HG03025 (cell line): ENCODE results near the gene SERBP1.
"Not testable (repeated sequence)": the region's sequence is repeated elsewhere in the genome, so short reads cannot be mapped to it uniquely, and the experiment has no call there.

Experiments used
- ATAC-seq: cut with Tn5 transposase; IDR thresholded peaks from one replicate; pipeline ENCODE4 v1.9.1; 2021; ENCODE audit warnings: mild to moderate bottlenecking, moderate library complexity; ENCODE audit not compliant: unreplicated experiment, low FRiP score

Gene SERBP1

DNA sequence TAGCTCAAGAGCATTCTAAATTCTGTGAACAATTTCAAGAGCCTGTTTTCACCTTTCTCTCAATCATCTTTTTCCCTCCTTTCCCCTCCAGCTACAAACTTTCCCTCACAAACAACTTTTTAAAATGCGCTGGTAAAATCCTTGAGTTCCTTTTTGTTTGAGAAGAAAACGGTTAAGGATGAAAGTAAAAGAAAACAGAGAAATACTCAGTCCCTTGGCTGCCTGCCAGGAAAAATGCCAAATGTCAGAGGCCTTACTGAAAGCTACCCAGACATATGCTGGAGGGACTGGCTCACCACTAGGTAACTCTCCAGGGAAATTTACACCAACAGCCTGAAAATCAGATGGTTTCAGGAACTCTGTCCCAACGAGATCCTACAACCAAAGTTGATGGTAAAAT, 11.0 kb upstream of the SERBP1 start:
- ATAC-seq = peak; percentile 50

DNA sequence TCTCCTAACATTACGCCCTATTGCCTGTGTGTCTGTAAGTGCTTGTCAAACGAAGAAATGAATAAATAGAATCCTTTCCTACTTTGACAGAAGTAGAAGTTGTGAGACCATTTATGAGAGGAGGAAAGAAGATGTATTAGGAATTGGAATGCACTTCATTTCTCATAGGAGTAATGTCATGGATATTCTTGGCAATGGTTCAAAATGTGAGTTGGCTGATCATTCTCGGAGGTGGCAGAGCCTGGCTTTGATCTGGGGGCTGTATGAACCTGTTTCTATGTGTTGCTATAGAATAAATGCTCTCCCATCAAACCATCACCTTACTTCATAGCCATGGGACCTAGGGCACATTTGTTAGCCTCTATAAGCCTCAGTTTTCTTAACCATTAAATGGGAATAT, 10.1 kb upstream of the SERBP1 start:
- no peak for ATAC-seq

GRCh38 chr1:67439277-67440029, 9.3 kb upstream of the SERBP1 start:
- no peak for ATAC-seq

- no peak for ATAC-seq
These were observed 7.8 kb upstream of the SERBP1 start for GRCh38 chr1:67437961-67438360.

- no peak for ATAC-seq
These were observed 6.4 kb upstream of the SERBP1 start for GRCh38 chr1:67436511-67437055.

DNA sequence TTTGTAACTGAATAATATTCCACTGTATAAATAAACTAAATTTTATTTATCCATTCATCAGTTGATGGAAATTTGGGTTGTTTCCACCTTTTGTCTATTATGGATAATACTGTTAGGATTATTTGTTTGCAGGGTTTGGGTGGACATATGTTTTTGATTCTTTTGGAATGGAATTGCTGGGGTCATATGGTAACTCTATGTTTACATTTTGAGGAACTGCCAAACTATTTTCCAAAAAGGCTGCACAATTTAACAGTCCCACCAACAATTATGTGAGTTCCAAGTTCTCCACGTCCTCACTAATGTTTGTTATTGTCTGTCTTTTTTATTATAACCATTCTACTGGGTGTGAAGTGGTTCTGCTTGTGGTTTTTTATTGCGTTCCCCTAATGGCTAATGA, 4.3 kb upstream of the SERBP1 start:
- no peak for ATAC-seq

GRCh38 chr1:67433837-67434236, 3.6 kb upstream of the SERBP1 start:
- no peak for ATAC-seq

GRCh38 chr1:67432745-67433144, 2.5 kb upstream of the SERBP1 start:
- no peak for ATAC-seq

- no peak for ATAC-seq
These were observed 1.8 kb upstream of the SERBP1 start for GRCh38 chr1:67431869-67432578.

DNA sequence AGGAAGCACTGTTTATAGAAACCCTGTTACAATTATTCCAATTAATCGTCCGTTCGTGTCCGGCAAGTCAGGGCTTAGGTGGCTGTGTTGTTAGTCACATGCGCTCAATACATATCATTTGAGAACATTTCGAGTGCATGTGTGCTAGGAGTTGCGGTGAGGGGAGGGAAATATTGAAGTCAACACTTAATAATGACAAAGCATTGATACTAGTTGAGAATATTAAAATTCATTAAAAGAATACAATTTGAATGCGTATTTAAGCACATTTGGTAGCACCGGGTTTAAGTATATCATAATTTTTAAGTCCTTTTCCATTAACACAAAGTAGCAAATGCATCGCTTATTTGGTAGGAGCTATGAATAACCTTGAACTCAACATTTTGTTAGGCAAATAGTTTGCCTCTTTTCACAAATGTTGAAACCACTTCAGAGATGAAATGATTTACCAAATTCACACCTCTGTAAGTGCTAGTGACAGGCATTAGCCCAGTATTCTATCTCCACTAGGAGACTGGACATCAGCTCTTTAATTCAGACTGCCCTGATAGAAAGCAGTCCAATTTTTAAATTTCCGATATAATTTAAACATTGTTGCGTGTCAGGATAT, 1.1 kb upstream of the SERBP1 start:
- no peak for ATAC-seq

DNA sequence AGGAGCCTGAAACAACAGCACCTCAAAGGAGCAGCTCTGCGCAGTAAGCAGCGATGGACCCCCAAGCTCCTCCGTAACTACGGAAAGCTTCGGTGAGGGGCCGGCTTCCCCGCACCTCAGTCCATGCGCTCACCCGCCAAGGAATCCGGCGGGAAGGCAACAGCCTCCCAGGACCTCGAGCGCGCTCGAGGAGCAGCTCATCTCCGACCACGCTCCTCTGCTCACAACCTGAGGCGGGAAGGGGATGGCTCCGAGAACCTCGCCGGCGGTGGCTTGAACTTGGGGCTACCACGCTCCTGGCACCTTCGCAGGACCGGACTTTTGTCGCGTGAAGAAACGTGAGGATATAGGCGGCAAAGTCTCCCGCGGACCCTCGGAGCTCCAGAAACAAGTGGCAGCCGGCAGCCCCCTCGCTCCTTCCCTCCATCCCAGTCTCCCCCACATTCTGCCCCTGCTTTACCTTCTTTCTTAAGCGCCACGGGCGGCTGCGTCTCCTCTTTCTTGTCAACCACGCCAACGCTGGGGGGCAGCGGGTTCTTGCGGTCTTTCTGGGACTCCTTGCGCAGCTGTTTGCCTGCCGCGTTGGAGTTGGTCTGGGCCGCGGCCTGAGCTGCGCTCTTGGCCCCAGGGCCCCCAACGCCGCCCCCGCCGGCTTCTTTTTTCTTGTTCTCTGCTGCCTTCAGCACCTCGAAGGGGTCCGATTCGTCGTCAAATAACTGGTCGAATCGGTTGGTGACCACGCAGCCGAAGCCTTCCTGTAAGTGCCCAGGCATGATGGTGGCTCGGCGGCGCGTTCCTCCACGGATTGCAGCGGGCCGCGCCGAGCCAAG, 459 bp downstream of the SERBP1 start:
- peak; percentile 13 for ATAC-seq

- no peak for ATAC-seq
These were observed 1.1 kb downstream of the SERBP1 start for GRCh38 chr1:67429011-67429527.

- no peak for ATAC-seq
These were observed 2.3 kb downstream of the SERBP1 start for GRCh38 chr1:67427947-67428346.

DNA sequence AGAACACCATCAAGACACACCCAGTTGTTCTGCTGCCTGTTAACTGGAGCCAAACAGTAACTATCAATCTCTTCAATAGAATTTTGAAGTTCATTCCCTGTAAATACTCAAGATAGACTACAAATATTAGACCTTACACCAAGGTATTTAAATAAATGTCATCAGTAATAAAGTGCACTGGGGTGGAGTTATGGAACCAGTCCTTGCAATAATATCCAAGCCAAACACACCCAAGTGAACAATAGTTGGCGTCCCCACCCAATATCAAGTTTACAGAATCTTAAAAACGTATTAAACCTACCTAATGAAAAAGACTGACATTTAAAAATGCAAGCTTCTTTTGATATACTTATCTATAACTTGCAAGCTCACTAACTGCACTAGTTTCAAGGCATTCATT, 2.7 kb downstream of the SERBP1 start:
- no peak for ATAC-seq

GRCh38 chr1:67420835-67421492, 9.2 kb downstream of the SERBP1 start:
- no peak for ATAC-seq

GRCh38 chr1:67418839-67419586, 11.2 kb downstream of the SERBP1 start:
- no peak for ATAC-seq

DNA sequence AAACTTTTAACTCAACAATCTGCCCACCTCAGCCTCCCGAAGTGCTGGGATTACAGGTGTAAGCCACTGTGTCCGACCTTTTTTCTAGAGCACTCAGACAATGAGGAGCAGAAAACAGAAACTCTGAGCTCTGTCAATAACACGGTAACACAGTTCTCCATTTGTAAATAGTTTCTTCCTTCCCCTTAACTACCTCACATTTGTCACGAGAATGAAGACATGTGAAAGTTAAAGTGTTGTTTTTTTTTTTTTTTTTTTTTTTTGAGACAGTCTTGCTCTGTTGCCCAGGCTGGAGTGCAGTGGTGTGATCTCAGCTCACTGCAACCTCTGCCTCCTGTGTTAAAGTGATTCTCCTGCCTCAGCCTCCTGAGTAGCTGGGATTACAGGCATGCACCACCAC, 12.5 kb downstream of the SERBP1 start:
- not testable (repeated sequence) for ATAC-seq

GRCh38 chr1:67415041-67415440, 15.2 kb downstream of the SERBP1 start:
- no peak for ATAC-seq

GRCh38 chr1:67414574-67414973, 15.6 kb downstream of the SERBP1 start:
- no peak for ATAC-seq
